IMR-90 (cell line): ENCODE measurements around the gene CTPS2. TPM values are rescaled to one million over a fixed set of nuclear protein-coding genes. Genes with fewer than 3 reads are reported as not detected.

ENCODE experiments used
- ATAC-seq: fragments of 200-7000 bp; cut with Tn5 transposase; 2 replicates; pipeline ENCODE4 v1.9.1; 2020; ENCODE audit warnings: low read depth, mild to moderate bottlenecking, moderate library complexity
- BruUV-seq: library from RNA; stranded (reverse); fragments of 400-500 nt; replicated peaks from 2 replicates; lab custom pipeline; 2021; lab: Mats Ljungman, UMichigan
- CTCF ChIA-PET: fragments of 300-600 bp; formaldehyde crosslinking; extraction: SDS; loops from one replicate; lab custom pipeline; 2021; ENCODE audit warnings: antibody characterized with exemption; lab: Yijun Ruan, JAX
- POLR2A ChIA-PET: fragments of 300-600 bp; sonication (Branson Sonifier 250); formaldehyde crosslinking; loops from one replicate; lab custom pipeline; 2022; ENCODE audit warnings: antibody characterized with exemption; ENCODE audit not compliant: unreplicated experiment; lab: Charles Lee
- DNase-seq: peaks from one replicate; pipeline ENCODE4 v3.0.0; 2013
- H2AFZ ChIP-seq: replicated peaks from 2 replicates; pipeline ENCODE3; 2013; ENCODE audit warnings: low read length, mild to moderate bottlenecking; ENCODE audit not compliant: poor library complexity
- H2AK5ac ChIP-seq: 2 replicates; pipeline ENCODE4 v1.6.1; 2013; ENCODE audit warnings: low read depth, low read length, inconsistent platforms
- H2AK9ac ChIP-seq: replicated peaks from 2 replicates; pipeline ENCODE3; 2013; ENCODE audit warnings: mild to moderate bottlenecking, low read depth, low read length, moderate library complexity; ENCODE audit not compliant: poor library complexity
- H2BK120ac ChIP-seq: 2 replicates; pipeline ENCODE4 v1.6.1; 2013; ENCODE audit warnings: low read depth, low read length, inconsistent platforms
- H2BK15ac ChIP-seq: 3 replicates; pipeline ENCODE4 v1.6.1; 2013; ENCODE audit warnings: low read depth, low read length, inconsistent platforms
- H2BK20ac ChIP-seq: 2 replicates; pipeline ENCODE4 v1.6.1; 2013; ENCODE audit warnings: low read depth, mild to moderate bottlenecking, inconsistent platforms, low read length, moderate library complexity
- H2BK5ac ChIP-seq: 2 replicates; pipeline ENCODE4 v1.6.1; 2013; ENCODE audit warnings: mild to moderate bottlenecking, low read depth, low read length, inconsistent platforms; ENCODE audit not compliant: poor library complexity, severe bottlenecking
- H3K14ac ChIP-seq: replicated peaks from 2 replicates; pipeline ENCODE4 v1.6.1; 2013; ENCODE audit warnings: low read depth, low read length, inconsistent platforms
- H3K18ac ChIP-seq: 2 replicates; pipeline ENCODE4 v1.6.1; 2013; ENCODE audit warnings: low read depth, low read length, control low read depth
- H3K23ac ChIP-seq: 2 replicates; pipeline ENCODE4 v1.6.1; 2013; ENCODE audit warnings: low read depth, low read length, inconsistent platforms
- H3K27ac ChIP-seq: 2 replicates; pipeline ENCODE4 v1.5.1; 2013; ENCODE audit warnings: mild to moderate bottlenecking, control low read depth, low read length; ENCODE audit not compliant: insufficient read depth
- H3K27me3 ChIP-seq: 2 replicates; pipeline ENCODE4 v1.6.1; 2013; ENCODE audit warnings: low read length; ENCODE audit not compliant: control insufficient read depth, insufficient read depth
- H3K36me3 ChIP-seq: 2 replicates; pipeline ENCODE4 v1.6.1; 2013; ENCODE audit warnings: low read length, mixed read lengths; ENCODE audit not compliant: control insufficient read depth, insufficient read depth
- H3K4ac ChIP-seq: 2 replicates; pipeline ENCODE4 v1.6.1; 2013; ENCODE audit warnings: low read depth, low read length, inconsistent platforms
- H3K4me1 ChIP-seq: 2 replicates; pipeline ENCODE4 v1.6.1; 2013; ENCODE audit warnings: low read length, mixed read lengths; ENCODE audit not compliant: control insufficient read depth, insufficient read depth
- H3K4me2 ChIP-seq: 2 replicates; pipeline ENCODE4 v1.6.1; 2013; ENCODE audit warnings: low read depth, mild to moderate bottlenecking, control low read depth, low read length, moderate library complexity
- H3K4me3 ChIP-seq: 2 replicates; pipeline ENCODE4 v1.5.1; 2013; ENCODE audit warnings: low read depth, mild to moderate bottlenecking, control low read depth, low read length, moderate library complexity; ENCODE audit not compliant: insufficient read depth
- H3K56ac ChIP-seq: 2 replicates; pipeline ENCODE4 v1.6.1; 2013; ENCODE audit warnings: low read length, inconsistent platforms; ENCODE audit not compliant: insufficient read depth; ENCODE audit errors: extremely low read depth
- H3K79me1 ChIP-seq, 2 experiments: 2 replicates each; pipeline ENCODE4 v1.6.1; 2013; ENCODE audit warnings: low read length in 2 of 2, inconsistent platforms in 1 of 2, low read depth in 1 of 2
- H3K9ac ChIP-seq: 2 replicates; pipeline ENCODE4 v1.6.1; 2013; ENCODE audit warnings: low read depth, low read length, control low read depth
- H3K9me1 ChIP-seq: 2 replicates; pipeline ENCODE4 v1.6.1; 2013; ENCODE audit warnings: low read length, inconsistent platforms; ENCODE audit not compliant: insufficient read depth
- H3K9me3 ChIP-seq: 2 replicates; pipeline ENCODE4 v1.6.1; 2013; ENCODE audit warnings: low read length; ENCODE audit not compliant: control insufficient read depth, insufficient read depth
- H4K20me1 ChIP-seq: 2 replicates; pipeline ENCODE4 v1.6.1; 2013; ENCODE audit warnings: low read length, inconsistent platforms; ENCODE audit not compliant: insufficient read depth
- H4K5ac ChIP-seq: 2 replicates; pipeline ENCODE4 v1.6.1; 2013; ENCODE audit warnings: mild to moderate bottlenecking, low read depth, low read length, control low read depth
- H4K8ac ChIP-seq, 2 experiments: 2 replicates each; pipeline ENCODE4 v1.6.1; 2013; ENCODE audit warnings: low read depth in 2 of 2, low read length in 2 of 2, control low read depth in 1 of 2, inconsistent platforms in 1 of 2
- H4K91ac ChIP-seq: 2 replicates; pipeline ENCODE4 v1.6.1; 2013; ENCODE audit warnings: low read depth, low read length, inconsistent platforms; ENCODE audit not compliant: insufficient read depth
- BHLHE40 ChIP-seq: fragments of 150-350 bp; IDR thresholded peaks from 2 replicates; pipeline ENCODE4 v1.6.1; 2016; ENCODE audit warnings: mild to moderate bottlenecking, low read depth, low read length
- CEBPB ChIP-seq: IDR thresholded peaks from 2 replicates; pipeline ENCODE4 v1.6.1; 2012; ENCODE audit warnings: low read depth, low read length, improper control_type of control experiment
- CHD1 ChIP-seq: IDR thresholded peaks from 2 replicates; pipeline ENCODE4 v1.6.1; 2012; ENCODE audit warnings: low read depth, low read length, improper control_type of control experiment
- FOS ChIP-seq: fragments of 150-350 bp; IDR thresholded peaks from 2 replicates; pipeline ENCODE4 v1.6.1; 2016; ENCODE audit warnings: low read depth, low read length
- MAFK ChIP-seq: IDR thresholded peaks from 2 replicates; pipeline ENCODE4 v1.6.1; 2012; ENCODE audit warnings: low read depth, low read length, improper control_type of control experiment
- MAZ ChIP-seq: IDR thresholded peaks from 2 replicates; pipeline ENCODE4 v1.6.1; 2012; ENCODE audit warnings: low read depth, mild to moderate bottlenecking, low read length, improper control_type of control experiment, moderate library complexity, borderline replicate concordance
- MXI1 ChIP-seq: IDR thresholded peaks from 2 replicates; pipeline ENCODE4 v1.6.1; 2012; ENCODE audit warnings: low read depth, mild to moderate bottlenecking, low read length, moderate library complexity, borderline replicate concordance
- POLR2A ChIP-seq: IDR thresholded peaks from 2 replicates; pipeline ENCODE4 v1.6.1; 2012; ENCODE audit warnings: mild to moderate bottlenecking, low read depth, low read length
- RAD21 ChIP-seq: IDR thresholded peaks from 2 replicates; pipeline ENCODE4 v1.6.1; 2012; ENCODE audit warnings: low read length, improper control_type of control experiment
- RCOR1 ChIP-seq: IDR thresholded peaks from 2 replicates; pipeline ENCODE4 v1.6.1; 2012; ENCODE audit warnings: mild to moderate bottlenecking, low read length, improper control_type of control experiment; ENCODE audit not compliant: insufficient replicate concordance
- RFX5 ChIP-seq: IDR thresholded peaks from 2 replicates; pipeline ENCODE4 v1.8.0; 2012; ENCODE audit warnings: low read depth, mild to moderate bottlenecking, low read length, moderate library complexity
- SMC3 ChIP-seq: fragments of 150-350 bp; IDR thresholded peaks from 2 replicates; pipeline ENCODE4 v1.6.1; 2016; ENCODE audit warnings: low read depth, mild to moderate bottlenecking, antibody characterized with exemption, low read length, moderate library complexity
- WGBS, 2 experiments: methylation state at CpG; one replicate each; pipeline versions ENCODE4 v1.1.5 to v1.1.7; 2013; ENCODE audit warnings: missing lambda C conversion rate in 2 of 2; ENCODE audit not compliant: insufficient read length in 1 of 2; ENCODE audit errors: extremely low coverage in 2 of 2; 5-methylcytosine and 5-hydroxymethylcytosine counted together
- dilution Hi-C: fragments of 300-500 bp; cut with HindIII; formaldehyde crosslinking; loops from one replicate; pipeline ENCODE4 v1.14.3; 2018; ENCODE audit warnings: low sequenced_read_pairs; ENCODE audit not compliant: unreplicated experiment
- in situ Hi-C: fragments of 300-500 bp; cut with MboI; formaldehyde crosslinking; loops from 3 replicates; pipeline ENCODE4 v1.14.3; 2019; ENCODE audit warnings: low sequenced_read_pairs, inconsistent platforms, mixed read lengths
- intact Hi-C: fragments of 100-400 bp; cut with micrococcal nuclease; formaldehyde crosslinking; loops from 2 replicates; pipeline ENCODE4 v1.10.0; 2022
- polyA plus RNA-seq, 3 experiments: library from polyadenylated mRNA; depleted of rRNA; stranded (reverse); fragments of >200 nt; gene quantifications; 2 replicates each; pipeline ENCODE4 v1.2.3, GENCODE V29; 2012; ENCODE audit warnings: low replicate concordance in 1 of 3
- total RNA-seq: library from RNA; depleted of rRNA; stranded (reverse); fragments of >200 nt; gene quantifications from 2 replicates; pipeline ENCODE4 v1.2.3, GENCODE V29; 2012
- TF ChIP-seq, protein P1 (sequence below): fragments of 150-350 bp; IDR thresholded peaks from 2 replicates; pipeline ENCODE4 v1.6.1; 2017; ENCODE audit warnings: mild to moderate bottlenecking, antibody characterized with exemption, low read length, low read depth
- TF ChIP-seq, protein P2 (sequence below): conservative IDR thresholded peaks from 2 replicates; pipeline ENCODE4 v1.5.1; 2012; ENCODE audit warnings: mild to moderate bottlenecking, low read depth, low read length, improper control_type of control experiment

CTPS2 gene
- total and polyA plus RNA-seq, 2 of the 4 experiments (the other 2 are of a cell fraction): 6.0 to 13.1 TPM

GRCh38 chrX:16585486-16586376, 126.7 kb downstream of the CTPS2 start:
- POLR2A ChIA-PET: no interaction called here
- no peak overlapping the region for H2AK5ac ChIP-seq
- TF ChIP-seq MAZ (no peak), RAD21 (no peak), BHLHE40 (no peak), RFX5 (no peak), POLR2A (no peak), MAFK (no peak), RCOR1 (no peak), CEBPB (no peak), CHD1 (no peak), MXI1 (no peak), FOS (no peak), SMC3 (no peak)
- TF ChIP-seq, protein P1, sequence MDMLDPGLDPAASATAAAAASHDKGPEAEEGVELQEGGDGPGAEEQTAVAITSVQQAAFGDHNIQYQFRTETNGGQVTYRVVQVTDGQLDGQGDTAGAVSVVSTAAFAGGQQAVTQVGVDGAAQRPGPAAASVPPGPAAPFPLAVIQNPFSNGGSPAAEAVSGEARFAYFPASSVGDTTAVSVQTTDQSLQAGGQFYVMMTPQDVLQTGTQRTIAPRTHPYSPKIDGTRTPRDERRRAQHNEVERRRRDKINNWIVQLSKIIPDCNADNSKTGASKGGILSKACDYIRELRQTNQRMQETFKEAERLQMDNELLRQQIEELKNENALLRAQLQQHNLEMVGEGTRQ: no peak
- TF ChIP-seq, protein P2, sequence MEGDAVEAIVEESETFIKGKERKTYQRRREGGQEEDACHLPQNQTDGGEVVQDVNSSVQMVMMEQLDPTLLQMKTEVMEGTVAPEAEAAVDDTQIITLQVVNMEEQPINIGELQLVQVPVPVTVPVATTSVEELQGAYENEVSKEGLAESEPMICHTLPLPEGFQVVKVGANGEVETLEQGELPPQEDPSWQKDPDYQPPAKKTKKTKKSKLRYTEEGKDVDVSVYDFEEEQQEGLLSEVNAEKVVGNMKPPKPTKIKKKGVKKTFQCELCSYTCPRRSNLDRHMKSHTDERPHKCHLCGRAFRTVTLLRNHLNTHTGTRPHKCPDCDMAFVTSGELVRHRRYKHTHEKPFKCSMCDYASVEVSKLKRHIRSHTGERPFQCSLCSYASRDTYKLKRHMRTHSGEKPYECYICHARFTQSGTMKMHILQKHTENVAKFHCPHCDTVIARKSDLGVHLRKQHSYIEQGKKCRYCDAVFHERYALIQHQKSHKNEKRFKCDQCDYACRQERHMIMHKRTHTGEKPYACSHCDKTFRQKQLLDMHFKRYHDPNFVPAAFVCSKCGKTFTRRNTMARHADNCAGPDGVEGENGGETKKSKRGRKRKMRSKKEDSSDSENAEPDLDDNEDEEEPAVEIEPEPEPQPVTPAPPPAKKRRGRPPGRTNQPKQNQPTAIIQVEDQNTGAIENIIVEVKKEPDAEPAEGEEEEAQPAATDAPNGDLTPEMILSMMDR: no peak

More at GRCh38 chrX:16585486-16586376, 126.7 kb downstream of the CTPS2 start:
- H3K27me3 ChIP-seq: peaks cover 2% of the 10 kb centered on the region
- H3K23ac ChIP-seq: no peak overlapping the region
- DNase-seq: no peak
- H3K4me2 ChIP-seq: no peak overlapping the region
- H3K9ac ChIP-seq: no peak overlapping the region
- H3K9me3 ChIP-seq: no peaks in the 10 kb centered on the region; the same call in 1 of the 2 replicates
- H4K20me1 ChIP-seq: no peaks in the 10 kb centered on the region
- no peak overlapping the region for H4K91ac ChIP-seq
- H3K56ac ChIP-seq: no peak overlapping the region
- H3K79me1 ChIP-seq: no peaks in the 10 kb centered on the region; a peak in 1 of 4 replicates
- dilution Hi-C loops: no loop called here
- BruUV-seq: no TSS peak
- H2BK120ac ChIP-seq: peak overlapping the region; percentile 12; the same call in 1 of the 2 replicates
- peak overlapping the region; percentile 7; the same call in 1 of the 2 replicates for H4K5ac ChIP-seq
- no peaks in the 10 kb centered on the region; the same call in 1 of the 2 replicates for H3K36me3 ChIP-seq
- H3K9me1 ChIP-seq: no peaks in the 10 kb centered on the region
- H2BK15ac ChIP-seq: no peak overlapping the region
- no CpG with 5 or more reads among the region's 7 CpGs for WGBS, 2 experiments
- H3K18ac ChIP-seq: no peak overlapping the region
- no peak overlapping the region for H3K4ac ChIP-seq
- H2AK9ac ChIP-seq: no peak overlapping the region
- peaks cover 4% of the 10 kb centered on the region; the same call in 1 of the 2 replicates for H3K4me1 ChIP-seq
- CTCF ChIA-PET: no interaction called here
- no peak overlapping the region for H2BK5ac ChIP-seq
- no peak for ATAC-seq
- no peak overlapping the region for H2BK20ac ChIP-seq
- no peak overlapping the region for H3K27ac ChIP-seq
- intact Hi-C loops: no loop called here
- H2AFZ ChIP-seq: no peak overlapping the region
- H3K4me3 ChIP-seq: no peak overlapping the region
- no peak overlapping the region for H4K8ac ChIP-seq
- in situ Hi-C loops: no loop called here
- no peak overlapping the region for H3K14ac ChIP-seq
